LNCAP (cell line): ENCODE measurements around the gene GRM7.

Experiments
- CTCF ChIP-seq: fragments of 450-650 bp; IDR thresholded peaks from 2 replicates; pipeline ENCODE4 v1.5.1; 2017; ENCODE audit warnings: mild to moderate bottlenecking

GRM7 gene

DNA sequence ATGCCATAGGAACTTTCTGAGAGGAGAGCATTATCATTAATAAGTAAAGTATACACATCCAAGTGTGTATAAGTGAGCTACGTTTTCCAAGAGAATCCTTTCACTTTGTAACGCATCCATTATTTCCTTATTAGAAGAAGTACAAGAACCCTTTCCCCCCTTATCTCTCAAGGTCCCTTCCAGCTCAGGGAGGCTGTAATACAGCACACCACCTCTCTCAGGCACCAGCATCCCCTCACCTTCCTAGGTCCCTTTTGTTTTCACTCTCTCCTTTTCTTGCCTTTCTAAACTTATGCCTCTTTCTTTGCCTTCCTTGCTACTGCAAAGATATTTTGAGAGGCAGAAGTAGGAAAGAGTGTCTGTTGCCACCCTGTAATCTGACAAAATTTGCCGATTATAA is 446.0 kb downstream of the GRM7 start:
- no peak for TF ChIP-seq CTCF

DNA sequence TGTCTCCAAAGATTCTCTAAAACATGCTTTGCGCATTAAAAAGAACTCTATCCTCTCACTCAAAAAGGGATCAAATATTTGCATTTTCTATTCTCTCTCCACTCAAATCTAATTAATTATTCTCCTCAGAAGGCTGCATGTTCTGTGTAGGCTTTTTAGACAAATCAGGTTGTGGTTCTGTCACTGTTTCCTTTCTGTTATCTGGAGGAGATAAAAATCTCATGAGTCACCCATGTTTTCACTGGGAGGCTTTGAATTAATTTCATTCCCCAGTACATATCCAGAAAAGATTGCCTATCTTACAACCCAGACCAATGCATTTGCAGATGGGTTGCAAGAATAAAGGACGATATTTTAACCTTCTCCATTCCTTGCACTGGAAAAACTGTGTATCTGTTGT is 446.5 kb downstream of the GRM7 start:
- no peak for TF ChIP-seq CTCF

DNA sequence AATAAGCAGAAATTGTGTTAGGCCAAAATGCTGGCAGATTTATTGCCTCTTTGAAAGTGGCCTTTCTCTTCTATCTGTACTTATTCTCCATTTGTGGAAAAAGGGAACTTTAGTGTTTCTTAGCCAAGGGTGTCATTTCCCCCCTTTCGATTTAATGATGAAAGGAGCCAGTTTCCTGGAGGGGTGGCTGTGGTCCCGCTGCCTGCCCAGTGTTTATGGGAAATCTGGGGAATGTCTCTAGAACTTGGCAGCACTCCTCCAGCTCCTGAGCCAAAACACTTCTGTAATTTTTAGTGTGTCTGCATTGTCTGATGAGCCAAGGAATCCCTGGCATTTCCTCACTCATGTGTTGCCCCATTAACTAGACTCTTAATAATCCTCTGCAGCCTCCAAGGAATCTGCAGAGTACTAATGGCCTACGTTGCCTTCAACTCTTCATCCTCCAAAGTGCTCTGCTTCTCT is 448.8 kb downstream of the GRM7 start:
- no peak for TF ChIP-seq CTCF

DNA sequence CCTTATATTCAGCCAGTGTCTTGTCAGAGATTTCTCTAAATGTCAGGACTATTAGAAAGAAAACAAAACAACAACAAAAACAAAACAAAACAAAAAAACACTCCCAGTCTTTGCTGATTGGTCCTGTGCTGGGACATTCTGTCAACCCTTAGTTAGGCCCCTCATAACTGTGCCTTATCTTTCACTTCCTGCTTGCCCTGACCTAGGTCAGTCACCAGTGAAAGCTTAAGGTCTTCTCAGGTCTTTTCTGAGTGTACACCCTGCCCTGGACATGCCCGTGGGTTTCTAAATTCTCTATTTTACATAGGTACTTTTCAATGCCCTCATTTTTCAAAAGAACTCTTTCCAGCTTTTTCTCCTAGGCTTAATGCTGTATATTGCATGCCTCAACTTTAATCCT is 454.1 kb downstream of the GRM7 start:
- no peak for TF ChIP-seq CTCF

- TF ChIP-seq CTCF, result no peak
Observed at GRCh38 chr3:7322957-7323669, 462.2 kb downstream of the GRM7 start.

DNA sequence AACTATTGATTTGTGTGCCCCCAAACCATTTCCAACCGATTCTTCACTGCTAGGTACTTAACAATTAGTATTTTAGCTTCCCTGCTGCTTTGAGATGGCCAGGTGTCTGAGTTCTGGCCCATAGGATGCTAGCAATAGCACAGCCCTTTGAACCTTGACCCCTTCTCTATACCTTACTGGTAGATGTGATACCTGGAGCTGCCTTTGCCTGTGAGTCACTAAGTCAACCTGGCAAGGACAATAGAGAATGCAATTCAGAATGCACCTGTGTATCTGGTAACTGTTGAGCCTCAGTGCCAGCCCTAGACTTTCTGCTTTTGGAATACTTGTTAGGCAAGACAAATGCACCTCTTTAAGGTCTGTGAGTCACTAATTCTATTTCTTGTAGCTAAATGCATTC is 467.4 kb downstream of the GRM7 start:
- TF ChIP-seq CTCF, result no peak

DNA sequence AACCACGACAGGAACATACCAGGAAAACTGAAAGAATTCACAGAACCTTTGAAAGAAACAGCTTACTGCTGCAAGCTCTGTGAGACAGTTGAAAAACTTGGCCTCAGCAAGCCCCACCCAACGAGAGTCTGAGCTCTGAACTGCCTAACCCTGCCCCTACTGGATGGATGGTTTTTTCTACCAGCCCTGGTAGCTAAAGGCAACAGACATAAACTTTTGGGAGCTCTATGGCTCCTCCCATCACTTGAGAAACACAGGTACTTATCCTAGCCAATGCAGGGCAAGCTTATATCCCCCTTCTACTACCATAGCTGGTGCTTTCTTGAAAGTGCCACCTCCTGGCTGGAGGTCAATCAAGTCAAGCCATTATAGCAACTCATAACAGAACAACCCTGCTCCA is 471.8 kb downstream of the GRM7 start:
- no peak for TF ChIP-seq CTCF

GRCh38 chr3:7333125-7333524 is 472.2 kb downstream of the GRM7 start:
- TF ChIP-seq CTCF, result no peak
